Sigmoid colon (tissue), 4 donors: ENCODE data around the gene ASB5.

ENCODE experiments used
- EP300 ChIP-seq, 4 donors: sonication (generic); formaldehyde crosslinking; IDR thresholded peaks; one replicate each; pipeline ENCODE4 v1.6.1; 2017; ENCODE audit warnings: antibody characterized with exemption in 4 of 4
- POLR2AphosphoS5 ChIP-seq, 4 donors: sonication (generic); formaldehyde crosslinking; IDR thresholded peaks; one replicate each; pipeline ENCODE4 v1.6.1; 2017; ENCODE audit warnings: antibody characterized with exemption in 4 of 4
- TF ChIP-seq, protein P1 (sequence below), 4 experiments: fragments of 450-650 bp in 3 of 4; fragments of 200-600 bp in 1 of 4; IDR thresholded peaks; one replicate each; pipeline ENCODE4 v1.5.1; 2016 to 2019; ENCODE audit warnings: antibody characterized with exemption in 4 of 4, mild to moderate bottlenecking in 3 of 4, moderate library complexity in 2 of 4

DNA sequence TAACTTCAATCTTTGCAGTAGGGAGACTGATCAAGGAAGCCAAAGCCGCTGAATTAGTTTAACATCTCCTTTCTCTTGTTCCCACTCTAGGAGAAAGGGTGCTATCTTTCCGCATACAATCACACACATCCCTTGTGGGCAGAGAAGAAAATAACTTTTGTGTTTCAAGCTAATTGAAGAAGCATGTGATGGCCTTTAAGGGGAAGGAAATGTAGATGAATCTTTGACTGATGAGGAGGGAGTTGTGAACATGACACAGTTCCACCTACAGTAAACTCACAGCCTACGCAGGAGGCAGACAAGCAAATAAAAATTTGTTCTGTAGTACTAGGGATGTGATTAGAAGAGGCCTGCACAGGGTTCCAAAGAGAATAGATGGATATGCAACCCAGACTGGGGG, 58.9 kb downstream of the ASB5 start:
- TF ChIP-seq, protein P1, sequence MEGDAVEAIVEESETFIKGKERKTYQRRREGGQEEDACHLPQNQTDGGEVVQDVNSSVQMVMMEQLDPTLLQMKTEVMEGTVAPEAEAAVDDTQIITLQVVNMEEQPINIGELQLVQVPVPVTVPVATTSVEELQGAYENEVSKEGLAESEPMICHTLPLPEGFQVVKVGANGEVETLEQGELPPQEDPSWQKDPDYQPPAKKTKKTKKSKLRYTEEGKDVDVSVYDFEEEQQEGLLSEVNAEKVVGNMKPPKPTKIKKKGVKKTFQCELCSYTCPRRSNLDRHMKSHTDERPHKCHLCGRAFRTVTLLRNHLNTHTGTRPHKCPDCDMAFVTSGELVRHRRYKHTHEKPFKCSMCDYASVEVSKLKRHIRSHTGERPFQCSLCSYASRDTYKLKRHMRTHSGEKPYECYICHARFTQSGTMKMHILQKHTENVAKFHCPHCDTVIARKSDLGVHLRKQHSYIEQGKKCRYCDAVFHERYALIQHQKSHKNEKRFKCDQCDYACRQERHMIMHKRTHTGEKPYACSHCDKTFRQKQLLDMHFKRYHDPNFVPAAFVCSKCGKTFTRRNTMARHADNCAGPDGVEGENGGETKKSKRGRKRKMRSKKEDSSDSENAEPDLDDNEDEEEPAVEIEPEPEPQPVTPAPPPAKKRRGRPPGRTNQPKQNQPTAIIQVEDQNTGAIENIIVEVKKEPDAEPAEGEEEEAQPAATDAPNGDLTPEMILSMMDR (IDR thresholded peaks at IDR 0.05), result no peak
- TF ChIP-seq POLR2AphosphoS5 (IDR thresholded peaks at IDR 0.05) (no peak), EP300 (IDR thresholded peaks at IDR 0.05) (no peak)
